ENCODE results near the gene FEZF2. TPM values are rescaled to one million over a fixed set of nuclear protein-coding genes. Genes with fewer than 3 reads are reported as not detected.

Gene FEZF2
- total RNA-seq: not detected

GRCh38 chr3:62373215-62373614 is at the start of gene FEZF2:
TSS of gene FEZF2 (minus strand) at chr3:62373550. CDS start at chr3:62372868, 682 bp downstream.
- Histone ChIP-seq H3K27ac (no peak within 1 kb of the TSS), H3K36me3 (no peaks in the 10 kb centered on the region), H3K9me3 (no peaks in the 10 kb centered on the region), H3K4me1 (peaks cover 31% of the 10 kb centered on the region), H3K27me3 (peaks cover 16% of the 10 kb centered on the region), H3K4me3 (peak within 1 kb of the TSS in 1 of 2 donors; percentile 28)
- intact Hi-C loops (cut with DNase I): no loop called here
- TF ChIP-seq POLR2A (IDR thresholded peaks at IDR 0.05) (no peak), POLR2AphosphoS5 (IDR thresholded peaks at IDR 0.05; ENCODE audit: insufficient read depth in 1 of 2, low read depth in 1 of 2) (no peak), CTCF (IDR thresholded peaks at IDR 0.05) (no peak)
- DNase-seq (ENCODE audit: extremely low spot score in 2 of 2): no peak

GRCh38 chr3:62421207-62421606 is 47.9 kb upstream of the FEZF2 start:
- Histone ChIP-seq H3K4me3 (no peak overlapping the region), H3K27ac (no peak overlapping the region), H3K27me3 (no peaks in the 10 kb centered on the region), H3K9me3 (no peaks in the 10 kb centered on the region), H3K36me3 (no peaks in the 10 kb centered on the region), H3K4me1 (no peaks in the 10 kb centered on the region)
- no peak for TF ChIP-seq POLR2AphosphoS5 (IDR thresholded peaks at IDR 0.05; ENCODE audit: insufficient read depth in 1 of 2, low read depth in 1 of 2)
- intact Hi-C loops (cut with DNase I): no loop called here
- no peak for DNase-seq (ENCODE audit: extremely low spot score in 2 of 2)

- no peak for TF ChIP-seq POLR2AphosphoS5 (IDR thresholded peaks at IDR 0.05; ENCODE audit: insufficient read depth in 1 of 2, low read depth in 1 of 2)
- TF ChIP-seq CTCF (IDR thresholded peaks at IDR 0.05): no peak
- TF ChIP-seq POLR2A (IDR thresholded peaks at IDR 0.05): no peak
- Histone ChIP-seq H3K27ac (no peak overlapping the region), H3K4me1 (no peaks in the 10 kb centered on the region), H3K9me3 (no peaks in the 10 kb centered on the region), H3K27me3 (no peaks in the 10 kb centered on the region), H3K36me3 (no peaks in the 10 kb centered on the region), H3K4me3 (no peak overlapping the region)
- intact Hi-C loops (cut with DNase I): no loop called here
- no peak for DNase-seq (ENCODE audit: extremely low spot score in 2 of 2)
Observed at GRCh38 chr3:62416144-62416543, 42.8 kb upstream of the FEZF2 start.

GRCh38 chr3:62415312-62415801 is 42.0 kb upstream of the FEZF2 start:
- H3K27me3 ChIP-seq: no peaks in the 10 kb centered on the region
- H3K4me3 ChIP-seq: no peak overlapping the region
- DNase-seq (ENCODE audit: extremely low spot score in 2 of 2): no peak
- no peaks in the 10 kb centered on the region for H3K9me3 ChIP-seq
- H3K27ac ChIP-seq: no peak overlapping the region
- TF ChIP-seq CTCF (IDR thresholded peaks at IDR 0.05) (no peak), POLR2AphosphoS5 (IDR thresholded peaks at IDR 0.05; ENCODE audit: insufficient read depth in 1 of 2, low read depth in 1 of 2) (no peak), POLR2A (IDR thresholded peaks at IDR 0.05) (no peak)
- H3K4me1 ChIP-seq: no peaks in the 10 kb centered on the region
- H3K36me3 ChIP-seq: no peaks in the 10 kb centered on the region
- intact Hi-C loops (cut with DNase I): no loop called here

GRCh38 chr3:62414786-62415185 is 41.4 kb upstream of the FEZF2 start:
- H3K4me3 ChIP-seq: no peak overlapping the region
- H3K4me1 ChIP-seq: no peaks in the 10 kb centered on the region
- no peaks in the 10 kb centered on the region for H3K36me3 ChIP-seq
- TF ChIP-seq POLR2AphosphoS5 (IDR thresholded peaks at IDR 0.05; ENCODE audit: insufficient read depth in 1 of 2, low read depth in 1 of 2) (no peak), CTCF (IDR thresholded peaks at IDR 0.05) (no peak), POLR2A (IDR thresholded peaks at IDR 0.05) (no peak)
- no peak for DNase-seq (ENCODE audit: extremely low spot score in 2 of 2)
- H3K27me3 ChIP-seq: no peaks in the 10 kb centered on the region
- intact Hi-C loops (cut with DNase I): no loop called here
- no peaks in the 10 kb centered on the region for H3K9me3 ChIP-seq
- H3K27ac ChIP-seq: no peak overlapping the region
